Transverse colon (tissue), 4 donors: ENCODE results near the gene RIPPLY3. TPM values are rescaled to one million over a fixed set of nuclear protein-coding genes. Genes with fewer than 3 reads are reported as not detected.

ENCODE experiments used
- DNase-seq: peaks from one replicate; pipeline ENCODE4 v3.0.0-alpha.2; 2019
- H3K27ac ChIP-seq, 4 donors: fragments of 200-600 bp; sonication (generic); 2 replicates each; pipeline ENCODE4 v1.5.1; 2016 to 2018; ENCODE audit warnings: inconsistent platforms in 4 of 4
- H3K27me3 ChIP-seq: fragments of 200-600 bp; sonication (generic); 2 replicates; pipeline ENCODE4 v1.5.1; 2017; ENCODE audit warnings: inconsistent platforms
- H3K36me3 ChIP-seq, 4 donors: fragments of 200-600 bp; sonication (generic); 2 replicates each; pipeline ENCODE4 v1.5.1; 2017 to 2019; ENCODE audit warnings: inconsistent platforms in 4 of 4
- H3K4me1 ChIP-seq, 4 donors: fragments of 200-600 bp; sonication (generic); 2 replicates each; pipeline ENCODE4 v1.5.1; 2017 to 2020; ENCODE audit warnings: inconsistent platforms in 4 of 4
- H3K4me3 ChIP-seq, 4 donors: fragments of 200-600 bp; sonication (generic); 1 replicate in 1 of 4; 2 replicates in 3 of 4; pipeline versions ENCODE4 v1.5.1 to v1.6.1; 2017 to 2019; ENCODE audit warnings: inconsistent platforms in 4 of 4
- H3K9me3 ChIP-seq, 2 donors: fragments of 200-600 bp; sonication (generic); 2 replicates each; pipeline ENCODE4 v1.5.1; 2017 to 2019; ENCODE audit warnings: inconsistent platforms in 2 of 2
- CTCF ChIP-seq, 5 experiments: fragments of 200-600 bp in 3 of 5; fragments of 450-650 bp in 2 of 5; sonication (generic) in 3 of 5; IDR thresholded peaks; 1 replicate in 2 of 5; 2 replicates in 3 of 5; pipeline ENCODE4 v1.5.1; 2016 to 2017; ENCODE audit warnings: antibody characterized with exemption in 5 of 5, inconsistent platforms in 3 of 5, mild to moderate bottlenecking in 2 of 5, moderate library complexity in 1 of 5
- EP300 ChIP-seq: sonication (generic); formaldehyde crosslinking; IDR thresholded peaks from one replicate; pipeline ENCODE4 v1.6.1; 2017; ENCODE audit warnings: antibody characterized with exemption, low read depth
- POLR2A ChIP-seq: fragments of 450-650 bp; IDR thresholded peaks from one replicate; pipeline ENCODE4 v1.6.1; 2016; ENCODE audit warnings: antibody characterized with exemption, mild to moderate bottlenecking, moderate library complexity
- POLR2AphosphoS5 ChIP-seq, 3 donors: sonication (generic); formaldehyde crosslinking; IDR thresholded peaks; one replicate each; pipeline ENCODE4 v1.6.1; 2016; ENCODE audit warnings: antibody characterized with exemption in 3 of 3
- WGBS, 2 donors: methylation state at CpG; one replicate each; pipeline ENCODE4 v1.1.5; 2018; ENCODE audit warnings: low coverage in 1 of 2; 5-methylcytosine and 5-hydroxymethylcytosine counted together
- in situ Hi-C, 4 donors: fragments of 200-750 bp; cut with MboI; loops; one replicate each; pipeline versions ENCODE4 v1.15.0 to v1.15.1; 2017; ENCODE audit warnings: low sequenced_read_pairs in 3 of 4, low pct_ligation_motif_present in 1 of 4, low pct_unique_long_range_greater_than_20kb in 1 of 4
- intact Hi-C: fragments of 100-400 bp; cut with DNase I; formaldehyde crosslinking; loops from one replicate; pipeline ENCODE4 v1.15.1; 2023; ENCODE audit warnings: low total_unique reads
- total RNA-seq, 4 donors: library from RNA; depleted of rRNA; stranded (reverse); fragments of >200 nt; gene quantifications; one replicate each; pipeline ENCODE4 v1.1.0, GENCODE V29; 2016

The RIPPLY3 gene
- total RNA-seq, 4 donors from 2014 or later, result 0.27 TPM; not detected in 3

DNA sequence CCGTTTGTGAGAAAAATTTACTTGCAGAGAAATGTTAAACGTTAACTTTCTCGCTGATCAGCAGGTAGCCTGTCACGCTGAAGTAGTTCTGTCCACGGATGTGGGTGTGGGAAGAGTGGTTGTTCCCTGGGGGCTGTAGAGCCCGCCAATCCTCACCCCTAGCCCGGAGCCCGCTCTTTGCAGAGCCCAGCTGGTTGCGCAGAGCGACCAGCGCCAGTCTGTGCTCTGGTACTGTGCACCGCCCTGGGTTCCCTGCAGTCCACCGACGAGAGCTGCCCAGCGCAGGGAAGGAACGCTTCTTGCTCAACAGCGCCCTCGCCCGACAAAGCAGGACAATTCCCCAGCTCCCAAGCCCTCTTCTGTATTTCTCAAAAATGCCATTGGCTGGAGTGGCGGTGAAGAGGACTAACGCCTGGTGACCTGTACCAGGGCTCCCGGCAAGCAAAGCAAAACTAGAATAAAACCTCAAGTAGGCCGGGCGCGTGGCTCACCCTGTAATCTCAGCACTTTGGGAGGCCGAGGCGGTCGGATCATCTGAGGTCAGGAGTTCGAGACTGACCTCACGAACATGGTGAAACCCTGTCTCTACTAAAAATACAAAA is 3.3 kb downstream of the RIPPLY3 start:
- no peaks in the 10 kb centered on the region for H3K36me3 ChIP-seq
- H3K27ac ChIP-seq, result no peak overlapping the region
- peak overlapping the region in 2 of 4 donors; percentile 26 to 44 for H3K4me3 ChIP-seq
- WGBS, 2 donors, result 17 to 18% methylated on average over 5 to 29 of the region's 30 CpGs
- in situ Hi-C loops, result no loop called here
- peaks cover 60% of the 10 kb centered on the region for H3K27me3 ChIP-seq
- peak; percentile 89 for DNase-seq
- H3K9me3 ChIP-seq, result no peaks in the 10 kb centered on the region
- intact Hi-C loops, result no loop called here
- peaks cover 0 to 25% (median 16%) of the 10 kb centered on the region in 4 donors for H3K4me1 ChIP-seq
- TF ChIP-seq POLR2AphosphoS5 (IDR thresholded peaks at IDR 0.05), result no peak
- TF ChIP-seq POLR2A, result no peak
- peak; percentile 74 to 80 (median 79) for TF ChIP-seq CTCF (IDR thresholded peaks at IDR 0.05)
- no peak for TF ChIP-seq EP300

DNA sequence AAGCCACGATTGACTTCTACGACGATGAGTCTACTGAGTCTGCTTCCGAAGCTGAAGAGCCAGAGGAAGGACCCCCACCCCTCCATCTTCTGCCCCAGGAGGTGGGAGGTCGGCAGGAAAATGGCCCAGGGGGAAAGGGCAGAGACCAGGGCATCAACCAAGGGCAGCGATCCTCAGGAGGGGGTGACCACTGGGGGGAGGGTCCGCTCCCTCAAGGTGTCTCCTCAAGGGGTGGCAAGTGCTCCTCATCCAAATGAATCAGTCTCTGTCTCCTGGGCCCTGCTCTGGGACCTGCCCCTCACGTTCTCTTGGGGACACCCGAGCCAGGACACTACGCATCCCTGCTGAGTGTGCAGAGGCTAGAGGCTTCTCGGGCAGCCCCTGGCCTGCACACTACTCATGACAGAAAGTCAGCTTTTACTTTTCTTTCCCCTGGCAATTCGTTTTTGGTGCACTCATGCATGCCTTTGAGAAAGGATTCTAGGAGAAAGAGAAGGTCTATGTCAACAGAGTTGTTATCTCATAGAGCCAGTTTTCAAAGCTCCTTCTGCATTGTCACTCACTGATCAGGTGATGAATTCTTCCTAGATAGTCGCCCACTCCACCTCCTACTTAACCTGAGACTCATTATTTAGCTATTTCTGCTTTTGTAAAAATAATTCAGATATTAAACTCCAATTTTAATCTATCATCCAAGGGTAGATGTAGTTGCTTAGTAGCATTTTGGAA is 11.6 kb downstream of the RIPPLY3 start:
- intact Hi-C loops, result no loop called here
- Histone ChIP-seq H3K36me3 (no peaks in the 10 kb centered on the region), H3K4me1 (no peaks in the 10 kb centered on the region), H3K9me3 (no peaks in the 10 kb centered on the region), H3K4me3 (no peak overlapping the region), H3K27me3 (peaks cover 4% of the 10 kb centered on the region), H3K27ac (no peak overlapping the region)
- no peak for TF ChIP-seq POLR2AphosphoS5 (IDR thresholded peaks at IDR 0.05)
- no peak for TF ChIP-seq EP300
- no peak for TF ChIP-seq POLR2A
- TF ChIP-seq CTCF (IDR thresholded peaks at IDR 0.05), result no peak
- DNase-seq, result no peak
- WGBS, 2 donors, result 64 to 87% methylated on average over 1 to 13 of the region's 13 CpGs
- in situ Hi-C loops, result no loop called here

DNA sequence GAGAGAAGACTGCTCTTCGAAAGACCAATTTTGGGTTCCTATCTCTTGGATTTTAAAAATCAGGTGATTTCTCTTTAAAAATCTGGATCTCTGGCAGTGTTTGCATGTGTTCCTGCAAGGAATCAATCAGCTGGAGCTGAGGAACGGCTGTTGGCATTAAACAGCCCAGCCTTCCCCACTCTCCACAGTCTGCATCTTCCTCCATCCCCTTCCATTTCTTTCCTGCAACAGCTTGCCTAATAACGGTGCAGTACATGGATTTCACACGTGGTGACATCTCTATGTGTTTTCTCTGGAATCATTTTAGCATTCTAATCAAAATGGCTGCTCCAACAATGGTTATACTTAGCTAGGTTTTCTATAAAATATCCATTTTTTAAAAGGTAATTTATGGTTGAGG is 20.0 kb downstream of the RIPPLY3 start:
- Histone ChIP-seq H3K27me3 (no peaks in the 10 kb centered on the region), H3K36me3 (no peaks in the 10 kb centered on the region), H3K9me3 (no peaks in the 10 kb centered on the region), H3K4me3 (no peak overlapping the region), H3K27ac (no peak overlapping the region), H3K4me1 (no peaks in the 10 kb centered on the region)
- in situ Hi-C loops (no loop called here), intact Hi-C loops (no loop called here)
- TF ChIP-seq POLR2AphosphoS5 (IDR thresholded peaks at IDR 0.05) (no peak), EP300 (no peak), POLR2A (no peak), CTCF (IDR thresholded peaks at IDR 0.05) (no peak)
- no peak for DNase-seq
- WGBS, 2 donors, result 49 to 50% methylated on average over 3 to 4 of the region's 4 CpGs

GRCh38 chr21:37028570-37028969 is 22.1 kb downstream of the RIPPLY3 start:
- Histone ChIP-seq H3K9me3 (no peaks in the 10 kb centered on the region), H3K4me3 (no peak overlapping the region), H3K27ac (no peak overlapping the region), H3K36me3 (no peaks in the 10 kb centered on the region), H3K27me3 (no peaks in the 10 kb centered on the region), H3K4me1 (peaks cover 0 to 9% (median 1%) of the 10 kb centered on the region in 4 donors)
- no peak for DNase-seq
- intact Hi-C loops (no loop called here), in situ Hi-C loops (no loop called here)
- no peak for TF ChIP-seq POLR2AphosphoS5 (IDR thresholded peaks at IDR 0.05)
- no peak for TF ChIP-seq POLR2A
- no peak for TF ChIP-seq CTCF (IDR thresholded peaks at IDR 0.05)
- no peak for TF ChIP-seq EP300
- WGBS, 2 donors, result 79 to 84% methylated on average over 4 of the region's 4 CpGs
